EH (cell line): ENCODE data around the gene ZDHHC14.

Experiments
- DNase-seq: peaks from one replicate; pipeline ENCODE4 v3.0.0-alpha.2; 2015; ENCODE audit warnings: low read depth

Gene ZDHHC14

GRCh38 chr6:157621406-157621805 is 240.4 kb downstream of the ZDHHC14 start:
- peak; percentile 16 for DNase-seq

DNA sequence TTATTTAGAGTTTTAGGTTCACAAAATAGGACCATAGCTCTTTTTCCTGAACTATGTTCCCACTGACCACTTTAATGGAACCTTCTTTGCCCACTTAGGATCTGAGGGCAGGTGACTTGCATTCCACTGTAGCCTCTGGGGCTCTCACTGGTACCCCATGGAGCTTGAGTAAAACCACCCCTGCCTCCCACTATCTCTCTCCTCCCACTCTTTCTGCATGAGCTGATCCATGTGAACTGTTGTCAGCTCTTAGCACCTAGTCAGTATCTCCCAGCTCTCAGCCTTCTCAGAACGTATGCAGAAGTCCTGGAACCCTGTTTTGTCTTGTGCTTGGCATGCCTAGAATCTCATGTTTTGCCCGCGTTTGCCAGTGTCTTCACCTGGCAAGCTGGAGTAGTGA is 241.4 kb downstream of the ZDHHC14 start:
- DNase-seq: no peak

DNA sequence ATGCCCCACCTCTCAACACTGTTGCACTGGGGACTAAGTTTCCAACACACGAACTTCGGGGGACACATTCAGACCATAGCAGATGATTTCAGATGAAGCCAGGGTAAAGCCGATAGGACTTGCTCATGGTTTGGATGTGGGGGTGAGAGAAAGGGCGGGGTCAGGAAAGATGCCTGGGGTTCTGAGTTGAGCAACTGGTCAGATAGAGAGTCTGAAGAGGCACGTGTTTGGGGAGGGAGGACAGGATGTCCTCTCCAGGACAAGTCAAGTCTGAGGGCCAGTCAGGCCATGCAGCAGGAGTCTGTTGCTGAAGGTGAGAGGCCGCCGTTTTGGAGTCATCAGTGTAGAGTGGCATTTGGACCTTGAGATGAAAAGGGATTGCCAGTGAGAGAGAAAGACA is 244.1 kb downstream of the ZDHHC14 start:
- DNase-seq: no peak

DNA sequence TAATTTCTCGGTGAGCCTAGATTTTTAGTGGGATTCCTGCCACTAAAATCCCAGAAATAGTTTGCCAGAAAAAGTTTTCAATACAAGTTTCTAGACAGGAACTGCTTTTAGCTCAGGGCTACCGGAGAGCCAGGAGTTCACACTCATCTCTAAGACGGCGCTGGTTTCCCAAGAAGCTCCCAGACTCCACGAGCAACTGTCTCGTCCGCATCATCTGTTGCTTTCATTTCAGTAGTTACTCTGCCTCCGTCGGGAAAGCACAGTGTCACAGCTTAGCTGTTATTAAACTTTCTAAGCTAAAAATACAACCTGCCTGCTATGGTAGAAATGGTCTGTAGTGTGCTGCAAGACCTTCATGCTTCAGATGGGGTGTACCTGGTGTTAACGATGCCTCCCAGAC is 244.8 kb downstream of the ZDHHC14 start:
- DNase-seq: peak; percentile 55

DNA sequence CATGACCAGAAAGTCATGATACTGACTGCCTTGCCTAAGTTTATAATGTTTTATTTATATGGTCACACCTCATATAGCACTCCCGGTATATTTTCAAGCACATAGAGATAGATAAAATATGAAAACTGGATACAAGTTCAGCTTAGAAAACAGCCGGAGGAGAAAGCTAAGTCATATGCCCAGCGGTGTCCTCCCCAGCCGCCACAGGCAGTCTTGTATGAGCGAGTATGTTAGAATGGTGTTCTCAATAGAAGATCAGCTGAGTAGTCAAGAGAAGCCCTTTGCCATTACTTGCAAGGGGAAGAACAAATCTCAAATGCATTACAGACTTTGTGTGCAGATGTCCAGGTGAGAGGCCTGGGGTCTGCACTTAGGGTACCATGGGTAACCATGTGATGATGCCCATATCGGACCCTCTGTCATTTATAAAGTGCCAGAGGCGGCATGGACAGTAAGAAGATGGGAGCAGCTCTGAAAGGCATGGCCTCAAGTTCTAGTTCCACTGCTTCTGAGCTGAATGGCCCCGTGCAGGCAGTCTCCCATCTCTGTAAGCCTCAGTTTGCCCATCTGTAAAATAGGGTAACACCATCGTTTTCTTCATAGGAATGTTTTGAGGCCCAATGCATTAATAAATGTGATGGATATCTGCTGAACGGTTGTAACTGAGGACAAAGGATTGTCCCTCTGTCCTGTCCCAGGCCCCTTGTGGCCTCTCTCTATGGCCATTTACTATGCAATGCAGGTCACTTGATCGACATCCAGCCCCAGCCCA is 246.4 kb downstream of the ZDHHC14 start:
- DNase-seq: no peak

- no peak for DNase-seq
Observed at GRCh38 chr6:157628463-157628862, 247.5 kb downstream of the ZDHHC14 start.

DNA sequence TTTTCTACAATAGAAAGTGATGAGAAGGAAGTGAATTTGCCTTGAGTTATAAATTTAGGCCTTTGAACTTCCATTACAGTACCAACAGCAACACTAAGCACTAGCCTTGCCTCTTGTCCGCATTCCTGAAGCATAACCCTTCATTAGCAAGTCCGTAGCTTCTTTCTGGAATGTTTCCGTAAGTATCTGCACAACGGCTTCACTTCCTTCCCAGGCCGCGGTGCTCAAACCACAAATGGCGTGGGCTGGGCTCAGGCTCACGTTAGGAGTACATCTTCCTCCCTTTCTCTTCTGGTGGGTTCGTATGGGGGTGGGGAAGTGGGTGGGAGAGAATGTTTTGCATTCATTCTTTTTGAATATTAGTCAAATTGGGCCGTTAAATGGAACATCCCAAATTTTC is 248.2 kb downstream of the ZDHHC14 start:
- DNase-seq: peak; percentile 35

- DNase-seq: no peak
Observed at GRCh38 chr6:157630463-157631080, 249.6 kb downstream of the ZDHHC14 start.

DNA sequence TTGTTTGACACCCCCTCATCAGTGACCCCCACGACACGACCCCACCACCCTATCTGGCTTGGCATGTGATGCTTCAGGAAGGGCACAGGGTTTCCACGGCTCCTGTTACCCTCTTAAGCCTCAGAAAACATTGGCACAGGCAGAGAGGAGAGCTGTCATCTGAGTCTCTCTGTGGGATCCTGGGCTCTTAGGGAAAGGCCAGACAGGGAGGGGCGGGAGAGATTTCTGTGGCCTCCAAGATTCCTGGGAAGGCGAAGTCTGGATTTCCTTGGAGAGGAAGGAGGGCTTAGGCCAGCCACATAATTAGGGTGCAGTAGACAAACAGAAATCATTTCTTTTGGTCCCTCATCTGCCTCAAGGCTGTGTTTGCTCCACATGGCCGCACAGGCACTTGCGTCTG is 250.4 kb downstream of the ZDHHC14 start:
- DNase-seq: peak; percentile 40

DNA sequence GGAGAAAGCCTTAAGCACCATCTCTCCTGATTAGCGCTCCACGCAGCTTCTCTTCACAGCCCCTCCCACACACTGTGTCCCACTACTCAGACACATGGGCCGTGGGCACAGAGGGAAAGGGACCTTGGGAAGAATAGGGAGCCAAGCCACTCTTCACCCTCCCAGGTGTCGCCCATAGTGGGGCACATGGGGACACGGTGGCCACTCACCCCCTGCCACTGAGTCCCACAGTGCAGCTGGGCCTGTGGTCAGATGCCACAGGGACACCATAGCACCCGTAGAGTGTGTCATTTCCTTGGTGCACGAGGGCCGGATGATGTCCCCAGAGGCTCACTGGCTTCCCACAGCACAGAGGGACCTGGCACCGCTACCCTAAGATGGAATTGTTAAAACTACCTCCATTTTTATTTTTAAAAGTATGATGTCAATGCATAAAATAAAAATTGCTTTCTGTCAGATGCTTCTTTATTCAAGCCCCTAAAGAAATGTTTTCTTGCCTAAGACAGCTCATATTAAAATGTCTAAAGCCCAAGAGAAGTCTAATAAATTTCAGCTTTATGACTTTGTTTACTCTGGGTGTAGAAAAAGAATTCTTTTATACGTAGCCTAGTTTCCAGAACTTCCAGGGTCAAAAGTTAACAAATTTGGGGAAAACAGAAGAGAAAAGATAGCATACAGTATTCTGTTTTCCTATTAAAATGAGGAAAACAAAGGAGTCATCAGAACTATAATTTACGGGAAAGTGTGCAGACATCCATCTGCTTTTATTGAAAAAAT is 251.0 kb downstream of the ZDHHC14 start:
- DNase-seq: no peak

DNA sequence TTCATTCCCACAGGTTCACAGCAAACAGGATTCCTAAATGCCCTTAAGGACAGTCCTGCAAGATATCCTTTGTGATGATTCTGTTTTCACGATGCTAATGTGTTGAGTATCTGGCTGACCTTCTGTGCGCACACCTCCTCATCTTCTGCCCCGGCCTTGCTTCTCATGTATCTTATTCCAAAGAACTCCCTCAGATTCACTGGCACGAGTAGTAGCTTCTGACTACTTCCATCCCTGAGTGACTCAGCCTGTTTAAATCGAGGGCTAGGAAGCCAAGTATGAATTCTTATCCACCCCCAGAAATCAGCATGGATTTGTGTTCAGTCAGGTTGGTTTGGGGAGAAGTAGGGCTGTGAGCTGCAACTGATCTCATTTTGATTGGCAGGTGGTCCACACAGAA is 251.8 kb downstream of the ZDHHC14 start:
- DNase-seq: peak; percentile 70

DNA sequence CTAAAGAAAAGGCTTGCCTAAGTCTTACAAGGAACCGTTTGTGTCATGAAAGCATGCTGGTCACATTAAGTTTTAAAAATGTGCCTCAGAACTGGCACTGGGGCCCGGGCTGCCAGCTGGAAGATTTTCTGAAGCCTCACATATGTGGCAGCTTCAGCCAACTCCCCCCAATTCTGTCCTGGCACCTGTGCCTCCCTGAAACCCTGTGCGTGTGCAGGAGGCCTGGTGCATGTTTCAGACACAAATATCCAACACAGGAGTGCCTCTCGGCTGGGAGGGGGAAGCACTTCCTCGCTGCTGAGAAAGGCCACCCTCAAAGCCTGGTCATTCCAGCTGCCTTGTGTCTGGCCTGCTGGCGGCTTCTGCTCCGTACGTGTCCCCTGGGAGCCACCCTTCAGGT is 253.6 kb downstream of the ZDHHC14 start:
- no peak for DNase-seq

DNA sequence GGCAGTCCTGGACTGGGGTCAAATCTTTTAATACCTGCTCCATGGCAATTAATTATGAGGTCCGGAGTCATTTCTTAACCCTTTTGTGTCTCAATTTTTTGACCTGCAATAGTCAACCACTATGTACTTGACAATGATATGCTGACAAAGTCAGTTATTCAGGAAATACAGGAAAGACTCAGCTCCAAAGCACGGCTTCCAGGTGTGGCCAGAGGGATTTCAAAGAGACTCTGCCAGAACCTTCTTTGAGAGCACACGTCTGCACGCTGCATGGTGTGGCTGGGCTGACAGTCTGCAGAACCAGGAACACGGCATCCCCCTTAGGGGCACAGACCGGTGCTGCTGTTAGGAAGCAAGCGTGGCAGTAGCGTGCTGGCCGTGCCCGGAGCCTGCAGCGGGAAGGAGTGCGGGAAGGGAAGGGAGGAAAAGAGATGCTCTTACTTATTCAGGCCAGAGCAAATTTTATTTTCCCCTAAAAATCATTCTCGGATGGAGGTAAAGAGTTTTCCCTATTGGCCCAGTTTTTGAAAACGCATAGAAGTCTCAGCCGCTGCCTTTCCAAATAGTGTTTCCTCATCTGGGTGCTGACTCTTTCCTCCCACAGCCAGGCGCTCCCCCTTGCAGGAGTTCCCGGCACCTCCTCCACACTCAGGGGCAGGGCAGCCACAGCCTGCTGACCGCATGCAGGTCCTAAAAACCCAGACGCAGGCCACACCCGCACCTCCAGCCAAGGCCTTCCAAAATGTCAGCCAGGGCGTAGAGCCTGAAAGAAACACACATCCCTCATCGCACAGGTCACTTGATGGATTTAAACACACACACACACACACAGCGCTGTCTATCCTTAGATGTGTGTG is 254.6 kb downstream of the ZDHHC14 start:
- DNase-seq: no peak

GRCh38 chr6:157637516-157637915 is 256.5 kb downstream of the ZDHHC14 start:
- no peak for DNase-seq

DNA sequence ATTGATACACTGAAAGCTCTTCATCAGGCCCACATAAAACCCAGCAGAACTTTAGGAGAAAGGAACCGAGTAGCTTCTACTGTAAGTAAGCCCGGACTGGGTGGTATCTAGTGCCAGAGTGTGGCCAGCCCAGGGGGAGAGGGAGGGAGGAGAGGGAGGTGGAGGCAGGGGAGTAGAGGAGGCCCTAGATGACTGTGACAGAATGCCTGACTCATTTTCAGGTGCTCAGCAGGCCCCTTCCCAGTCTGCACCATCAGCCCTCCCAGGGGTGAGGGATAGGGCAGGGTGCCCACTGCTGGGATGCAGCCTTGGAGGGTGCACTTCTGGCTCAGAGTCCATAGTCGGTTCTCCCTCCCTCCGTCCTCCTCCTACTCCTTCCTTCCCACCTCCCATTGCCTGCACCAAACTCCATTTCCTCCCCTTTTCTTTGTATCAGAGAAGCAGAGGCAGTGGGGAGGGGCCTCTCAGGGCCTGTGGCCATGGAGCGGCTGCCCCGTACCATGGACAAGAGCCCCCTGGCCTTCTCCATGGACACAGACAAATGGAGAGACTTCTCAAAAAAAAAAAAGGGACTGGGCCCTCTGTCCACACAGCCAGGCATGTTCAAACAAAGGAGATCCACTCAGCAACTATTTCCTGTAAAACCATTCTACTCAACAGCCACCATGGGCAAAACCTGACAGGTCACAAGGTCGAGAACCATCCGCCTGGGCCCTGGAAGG is 257.1 kb downstream of the ZDHHC14 start:
- no peak for DNase-seq

DNA sequence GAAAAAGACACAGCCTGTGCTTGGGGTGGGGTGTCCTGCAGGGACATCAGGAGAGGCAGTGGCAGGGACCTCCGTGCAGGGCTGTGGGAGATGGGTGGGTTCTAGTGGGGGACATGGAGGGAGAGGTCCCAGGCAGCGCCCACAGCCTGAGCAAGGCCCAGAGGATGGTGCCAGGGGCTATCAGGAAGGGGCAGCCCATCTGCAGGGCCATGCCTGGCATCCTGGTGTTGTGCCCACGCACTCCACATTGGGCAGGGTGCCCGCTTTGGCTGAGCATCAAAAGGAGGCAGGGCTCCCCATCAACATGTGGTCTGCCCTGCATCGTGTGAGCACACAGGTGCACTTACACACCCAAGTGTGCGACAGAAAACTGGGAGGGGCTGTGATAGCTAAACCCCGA is 257.8 kb downstream of the ZDHHC14 start:
- no peak for DNase-seq

- DNase-seq: peak; percentile 18
Observed at GRCh38 chr6:157640746-157641451, 259.9 kb downstream of the ZDHHC14 start.

- DNase-seq: no peak
Observed at GRCh38 chr6:157641837-157642236, 260.8 kb downstream of the ZDHHC14 start.

DNA sequence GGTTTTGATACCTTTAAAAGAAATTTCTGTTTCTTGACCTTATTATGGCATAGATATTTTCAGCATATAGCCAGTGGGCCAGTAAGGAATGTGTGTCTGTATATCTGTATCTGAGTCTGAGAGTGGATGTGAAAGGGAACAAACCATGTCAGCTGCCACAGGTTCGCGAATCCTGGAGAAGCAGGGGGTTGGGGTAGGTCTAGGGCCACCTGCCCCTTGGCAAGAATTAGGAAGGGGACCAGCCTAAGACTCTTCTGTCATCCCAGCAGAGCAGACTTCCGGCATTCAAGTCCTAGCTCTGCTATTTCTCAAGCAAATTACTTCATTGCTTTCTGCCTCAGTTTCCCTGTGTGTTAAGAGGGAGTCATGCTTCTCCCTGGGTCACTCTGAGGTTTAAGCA is 261.7 kb downstream of the ZDHHC14 start:
- DNase-seq: no peak

GRCh38 chr6:157644043-157644810 is 263.2 kb downstream of the ZDHHC14 start:
- DNase-seq: peak; percentile 59
